HepG2 (cell line): ENCODE data around the gene PSMB3. TPM values are rescaled to one million over a fixed set of nuclear protein-coding genes. Genes with fewer than 3 reads are reported as not detected.

ENCODE experiments used
- BRD4 ChIP-seq: sonication (generic); formaldehyde crosslinking; IDR thresholded peaks from 2 replicates; pipeline ENCODE4 v1.4.0; 2020; ENCODE audit warnings: missing genetic modification reagents
- GLI4 ChIP-seq: sonication (generic); formaldehyde crosslinking; IDR thresholded peaks from 2 replicates; pipeline ENCODE4 v1.5.1; 2020; ENCODE audit warnings: missing genetic modification reagents, mild to moderate bottlenecking, moderate library complexity, borderline replicate concordance
- GTF3A ChIP-seq: sonication (generic); formaldehyde crosslinking; conservative IDR thresholded peaks from 2 replicates; pipeline ENCODE4 v1.4.0; 2020; ENCODE audit warnings: mild to moderate bottlenecking, missing genetic modification reagents
- HNF4G ChIP-seq, 2 experiments: sonication (generic) in 1 of 2; formaldehyde crosslinking in 1 of 2; IDR thresholded peaks; 2 replicates each; pipeline versions ENCODE4 v1.4.0 to v1.6.1; 2011 to 2020; ENCODE audit warnings: borderline replicate concordance in 2 of 2, low read depth in 2 of 2, mild to moderate bottlenecking in 2 of 2, low read length in 1 of 2, missing genetic modification reagents in 1 of 2, moderate library complexity in 1 of 2
- HOXD1 ChIP-seq: sonication (generic); formaldehyde crosslinking; IDR thresholded peaks from 2 replicates; pipeline ENCODE4 v1.5.0; 2020; ENCODE audit warnings: missing genetic modification reagents
- KAT8 ChIP-seq: IDR thresholded peaks from 2 replicates; pipeline ENCODE4 v1.6.1; 2016; ENCODE audit warnings: missing genetic modification reagents, missing compliant biosample characterization
- LCORL ChIP-seq, 2 experiments: fragments of 450-650 bp in 1 of 2; sonication (generic) in 1 of 2; formaldehyde crosslinking in 1 of 2; IDR thresholded peaks; 2 replicates each; pipeline versions ENCODE4 v1.5.0 to v1.6.1; 2017 to 2020; ENCODE audit warnings: antibody characterized with exemption in 1 of 2, missing genetic modification reagents in 1 of 2
- MED8 ChIP-seq: sonication (generic); formaldehyde crosslinking; IDR thresholded peaks from 2 replicates; pipeline ENCODE4 v1.8.1; 2023; ENCODE audit warnings: mild to moderate bottlenecking, missing genetic modification reagents; ENCODE audit not compliant: insufficient replicate concordance
- MEIS1 ChIP-seq: sonication (generic); formaldehyde crosslinking; IDR thresholded peaks from 2 replicates; pipeline ENCODE4 v1.9.0; 2021; ENCODE audit warnings: mild to moderate bottlenecking, missing genetic modification reagents, moderate library complexity, borderline replicate concordance
- PRMT3 ChIP-seq: sonication (generic); formaldehyde crosslinking; IDR thresholded peaks from 2 replicates; pipeline ENCODE4 v1.8.1; 2022; ENCODE audit warnings: low read depth, mild to moderate bottlenecking, moderate library complexity, missing genetic modification reagents, borderline replicate concordance
- RFX3 ChIP-seq: IDR thresholded peaks from 2 replicates; pipeline ENCODE4 v1.6.1; 2016; ENCODE audit warnings: missing biosample characterization, missing genetic modification reagents
- SMAD9 ChIP-seq: sonication (generic); formaldehyde crosslinking; IDR thresholded peaks from 2 replicates; pipeline ENCODE4 v1.5.1; 2020; ENCODE audit warnings: mild to moderate bottlenecking, missing genetic modification reagents
- THAP11 ChIP-seq: IDR thresholded peaks from 2 replicates; pipeline ENCODE4 v1.6.1; 2016; ENCODE audit warnings: missing biosample characterization, missing genetic modification reagents
- ZFP62 ChIP-seq: sonication (generic); formaldehyde crosslinking; IDR thresholded peaks from 2 replicates; pipeline ENCODE4 v1.4.0; 2020; ENCODE audit warnings: missing genetic modification reagents
- ZKSCAN8 ChIP-seq: IDR thresholded peaks from 2 replicates; pipeline ENCODE4 v1.6.1; 2016; ENCODE audit warnings: borderline replicate concordance, missing genetic modification reagents, missing compliant biosample characterization
- ZNF280B ChIP-seq: sonication (generic); formaldehyde crosslinking; IDR thresholded peaks from 2 replicates; pipeline ENCODE4 v1.5.0; 2020; ENCODE audit warnings: missing genetic modification reagents, mild to moderate bottlenecking, borderline replicate concordance
- ZNF460 ChIP-seq: sonication (generic); formaldehyde crosslinking; IDR thresholded peaks from 2 replicates; pipeline ENCODE4 v1.5.1; 2020; ENCODE audit warnings: missing genetic modification reagents, mild to moderate bottlenecking, borderline replicate concordance
- ZSCAN31 ChIP-seq: sonication (generic); formaldehyde crosslinking; IDR thresholded peaks from 2 replicates; pipeline ENCODE4 v1.5.0; 2020; ENCODE audit warnings: low read depth, mild to moderate bottlenecking, missing genetic modification reagents
- polyA plus RNA-seq, 8 experiments: library from polyadenylated mRNA; depleted of rRNA in 3 of 8; stranded (reverse) in 7 of 8; unstranded in 1 of 8; fragments of >200 nt; fragmentation: Illumina TruSeq in 4 of 8; extraction: Trizol in 4 of 8; gene quantifications; 2 replicates each; pipeline versions ENCODE4 v1.2.1 to v1.2.3, GENCODE V29; 2011 to 2016; ENCODE audit warnings: low read depth in 4 of 8, missing spikeins in 1 of 8, mixed read lengths in 1 of 8; ENCODE audit not compliant: insufficient read depth in 1 of 8
- total RNA-seq, 5 experiments: library from RNA; depleted of rRNA; stranded (reverse); fragments of >200 nt; fragmentation: Illumina TruSeq; extraction: Trizol; gene quantifications; 2 replicates each; pipeline ENCODE4 v1.2.3, GENCODE V29; 2016; ENCODE audit warnings: low read depth in 1 of 5
- TF ChIP-seq, protein P1 (sequence below): sonication (generic); formaldehyde crosslinking; IDR thresholded peaks from 2 replicates; pipeline ENCODE4 v1.5.0; 2020; ENCODE audit warnings: mild to moderate bottlenecking, missing genetic modification reagents, borderline replicate concordance

The PSMB3 gene
- total and polyA plus RNA-seq, 2 of the 13 experiments (the other 11 are each of a cell fraction or from before 2014, with no cell fraction given): 366 to 517 TPM

- TF ChIP-seq MEIS1 (CRISPR knock-in tag): 0 out of 2 replicates have a peak, but pooled peaks have one; percentile 42
- TF ChIP-seq ZNF280B (CRISPR knock-in tag): no peak
- peak; percentile 90; the same call in 1 of the 2 replicates for TF ChIP-seq GTF3A (CRISPR knock-in tag)
- peak; percentile 89 for TF ChIP-seq THAP11 (CRISPR knock-in tag)
- peak; percentile 36; the same call in 1 of the 2 replicates for TF ChIP-seq HNF4G (IDR thresholded peaks at IDR 0.05; ENCODE audit: borderline replicate concordance, low read depth, low read length)
- TF ChIP-seq HNF4G (CRISPR knock-in tag; IDR thresholded peaks at IDR 0.05; ENCODE audit: borderline replicate concordance, low read depth): peak; percentile 65
- no peak for TF ChIP-seq LCORL (IDR thresholded peaks at IDR 0.05)
- TF ChIP-seq LCORL (CRISPR knock-in tag; IDR thresholded peaks at IDR 0.05): peak; percentile 53; the same call in 1 of the 2 replicates
- no peak for TF ChIP-seq PRMT3 (CRISPR knock-in tag)
- peak; percentile 39; the same call in 1 of the 2 replicates for TF ChIP-seq GLI4
- peak; percentile 88; the same call in 1 of the 2 replicates for TF ChIP-seq KAT8 (CRISPR knock-in tag)
- TF ChIP-seq SMAD9 (CRISPR knock-in tag): no peak
- TF ChIP-seq ZKSCAN8 (CRISPR knock-in tag): peak; percentile 81; the same call in 1 of the 2 replicates
- TF ChIP-seq ZFP62 (CRISPR knock-in tag): no peak
- TF ChIP-seq HOXD1 (CRISPR knock-in tag): peak; percentile 86; the same call in 1 of the 2 replicates
- TF ChIP-seq BRD4 (CRISPR knock-in tag): peak; percentile 63; the same call in 1 of the 2 replicates
- TF ChIP-seq ZSCAN31: 0 out of 2 replicates have a peak, but pooled peaks have one; percentile 27
- no peak; the same call in 1 of the 2 replicates for TF ChIP-seq ZNF460 (CRISPR knock-in tag)
- TF ChIP-seq MED8 (CRISPR knock-in tag): peak; percentile 77
- TF ChIP-seq RFX3: no peak
- TF ChIP-seq, protein P1, sequence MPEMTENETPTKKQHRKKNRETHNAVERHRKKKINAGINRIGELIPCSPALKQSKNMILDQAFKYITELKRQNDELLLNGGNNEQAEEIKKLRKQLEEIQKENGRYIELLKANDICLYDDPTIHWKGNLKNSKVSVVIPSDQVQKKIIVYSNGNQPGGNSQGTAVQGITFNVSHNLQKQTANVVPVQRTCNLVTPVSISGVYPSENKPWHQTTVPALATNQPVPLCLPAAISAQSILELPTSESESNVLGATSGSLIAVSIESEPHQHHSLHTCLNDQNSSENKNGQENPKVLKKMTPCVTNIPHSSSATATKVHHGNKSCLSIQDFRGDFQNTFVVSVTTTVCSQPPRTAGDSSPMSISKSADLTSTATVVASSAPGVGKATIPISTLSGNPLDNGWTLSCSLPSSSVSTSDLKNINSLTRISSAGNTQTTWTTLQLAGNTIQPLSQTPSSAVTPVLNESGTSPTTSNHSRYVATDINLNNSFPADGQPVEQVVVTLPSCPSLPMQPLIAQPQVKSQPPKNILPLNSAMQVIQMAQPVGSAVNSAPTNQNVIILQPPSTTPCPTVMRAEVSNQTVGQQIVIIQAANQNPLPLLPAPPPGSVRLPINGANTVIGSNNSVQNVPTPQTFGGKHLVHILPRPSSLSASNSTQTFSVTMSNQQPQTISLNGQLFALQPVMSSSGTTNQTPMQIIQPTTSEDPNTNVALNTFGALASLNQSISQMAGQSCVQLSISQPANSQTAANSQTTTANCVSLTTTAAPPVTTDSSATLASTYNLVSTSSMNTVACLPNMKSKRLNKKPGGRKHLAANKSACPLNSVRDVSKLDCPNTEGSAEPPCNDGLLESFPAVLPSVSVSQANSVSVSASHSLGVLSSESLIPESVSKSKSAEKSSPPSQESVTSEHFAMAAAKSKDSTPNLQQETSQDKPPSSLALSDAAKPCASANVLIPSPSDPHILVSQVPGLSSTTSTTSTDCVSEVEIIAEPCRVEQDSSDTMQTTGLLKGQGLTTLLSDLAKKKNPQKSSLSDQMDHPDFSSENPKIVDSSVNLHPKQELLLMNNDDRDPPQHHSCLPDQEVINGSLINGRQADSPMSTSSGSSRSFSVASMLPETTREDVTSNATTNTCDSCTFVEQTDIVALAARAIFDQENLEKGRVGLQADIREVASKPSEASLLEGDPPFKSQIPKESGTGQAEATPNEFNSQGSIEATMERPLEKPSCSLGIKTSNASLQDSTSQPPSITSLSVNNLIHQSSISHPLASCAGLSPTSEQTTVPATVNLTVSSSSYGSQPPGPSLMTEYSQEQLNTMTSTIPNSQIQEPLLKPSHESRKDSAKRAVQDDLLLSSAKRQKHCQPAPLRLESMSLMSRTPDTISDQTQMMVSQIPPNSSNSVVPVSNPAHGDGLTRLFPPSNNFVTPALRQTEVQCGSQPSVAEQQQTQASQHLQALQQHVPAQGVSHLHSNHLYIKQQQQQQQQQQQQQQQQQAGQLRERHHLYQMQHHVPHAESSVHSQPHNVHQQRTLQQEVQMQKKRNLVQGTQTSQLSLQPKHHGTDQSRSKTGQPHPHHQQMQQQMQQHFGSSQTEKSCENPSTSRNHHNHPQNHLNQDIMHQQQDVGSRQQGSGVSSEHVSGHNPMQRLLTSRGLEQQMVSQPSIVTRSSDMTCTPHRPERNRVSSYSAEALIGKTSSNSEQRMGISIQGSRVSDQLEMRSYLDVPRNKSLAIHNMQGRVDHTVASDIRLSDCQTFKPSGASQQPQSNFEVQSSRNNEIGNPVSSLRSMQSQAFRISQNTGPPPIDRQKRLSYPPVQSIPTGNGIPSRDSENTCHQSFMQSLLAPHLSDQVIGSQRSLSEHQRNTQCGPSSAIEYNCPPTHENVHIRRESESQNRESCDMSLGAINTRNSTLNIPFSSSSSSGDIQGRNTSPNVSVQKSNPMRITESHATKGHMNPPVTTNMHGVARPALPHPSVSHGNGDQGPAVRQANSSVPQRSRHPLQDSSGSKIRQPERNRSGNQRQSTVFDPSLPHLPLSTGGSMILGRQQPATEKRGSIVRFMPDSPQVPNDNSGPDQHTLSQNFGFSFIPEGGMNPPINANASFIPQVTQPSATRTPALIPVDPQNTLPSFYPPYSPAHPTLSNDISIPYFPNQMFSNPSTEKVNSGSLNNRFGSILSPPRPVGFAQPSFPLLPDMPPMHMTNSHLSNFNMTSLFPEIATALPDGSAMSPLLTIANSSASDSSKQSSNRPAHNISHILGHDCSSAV (CRISPR knock-in tag): no peak
These were observed 47.1 kb downstream of the PSMB3 start, which contains the start of gene PIP4K2B (continued) for GRCh38 chr17:38799501-38800236.
